T-helper 1 cell (primary cell): ENCODE data around the gene HOXD9.

Source experiments
- DNase-seq, 5 donors: peaks; one replicate each; pipeline ENCODE4 v3.0.0-alpha.2; 2012 to 2020

The HOXD9 gene

GRCh38 chr2:176085861-176086771 is 36.4 kb upstream of the HOXD9 start:
- no peak for DNase-seq

GRCh38 chr2:176087330-176088047 is 35.0 kb upstream of the HOXD9 start:
- no peak for DNase-seq

GRCh38 chr2:176088048-176088936 is 34.2 kb upstream of the HOXD9 start:
- no peak for DNase-seq

- no peak for DNase-seq
Observed at GRCh38 chr2:176088937-176089842, 33.3 kb upstream of the HOXD9 start.

- DNase-seq: no peak
Observed at GRCh38 chr2:176089843-176090395, 32.6 kb upstream of the HOXD9 start.

- no peak for DNase-seq
Observed at GRCh38 chr2:176090862-176091261, 31.7 kb upstream of the HOXD9 start.

- no peak for DNase-seq
Observed at GRCh38 chr2:176091329-176092258, 30.9 kb upstream of the HOXD9 start.

- no peak for DNase-seq
Observed at GRCh38 chr2:176092270-176093144, 30.0 kb upstream of the HOXD9 start, which contains the start of gene HOXD13. Gene HOXD13 (plus strand): TSS chr2:176092721. CDS start chr2:176092891, 170 bp downstream.

- no peak for DNase-seq
Observed at GRCh38 chr2:176093145-176093897, 29.2 kb upstream of the HOXD9 start.

GRCh38 chr2:176093898-176094249 is 28.6 kb upstream of the HOXD9 start:
- no peak for DNase-seq

GRCh38 chr2:176094349-176094748 is 28.2 kb upstream of the HOXD9 start:
- no peak for DNase-seq

- no peak for DNase-seq
Observed at GRCh38 chr2:176095421-176095820, 27.1 kb upstream of the HOXD9 start.

GRCh38 chr2:176096243-176096985 is 26.1 kb upstream of the HOXD9 start:
- no peak for DNase-seq

- peak; percentile 29 to 52 (median 41) for DNase-seq
Observed at GRCh38 chr2:176096986-176097819, 25.3 kb upstream of the HOXD9 start.

GRCh38 chr2:176097820-176098365 is 24.6 kb upstream of the HOXD9 start:
- no peak for DNase-seq

GRCh38 chr2:176098366-176099158 is 24.0 kb upstream of the HOXD9 start:
- no peak for DNase-seq
